GM21515 (cell line): Measurements from ENCODE around the gene TRIM2.

Source experiments
- ATAC-seq: cut with Tn5 transposase; IDR thresholded peaks from one replicate; pipeline ENCODE4 v1.9.1; 2021; ENCODE audit not compliant: unreplicated experiment

The TRIM2 gene

GRCh38 chr4:153246446-153247115, 42.3 kb downstream of the TRIM2 start:
- no peak for ATAC-seq

GRCh38 chr4:153247116-153247490, 42.9 kb downstream of the TRIM2 start:
- no peak for ATAC-seq

- ATAC-seq: no peak
Measured at GRCh38 chr4:153248641-153249198, 44.5 kb downstream of the TRIM2 start.

- ATAC-seq: peak; percentile 99
Measured at GRCh38 chr4:153249199-153250041, 45.2 kb downstream of the TRIM2 start.

- ATAC-seq: no peak
Measured at GRCh38 chr4:153252122-153252521, 47.9 kb downstream of the TRIM2 start.

- ATAC-seq: no peak
Measured at GRCh38 chr4:153255233-153255632, 51.0 kb downstream of the TRIM2 start.

GRCh38 chr4:153257151-153257620, 52.9 kb downstream of the TRIM2 start:
- peak; percentile 73 for ATAC-seq

- no peak for ATAC-seq
Measured at GRCh38 chr4:153257991-153258390, 53.7 kb downstream of the TRIM2 start.

- no peak for ATAC-seq
Measured at GRCh38 chr4:153258750-153259149, 54.5 kb downstream of the TRIM2 start.

- no peak for ATAC-seq
Measured at GRCh38 chr4:153259661-153260060, 55.4 kb downstream of the TRIM2 start.

GRCh38 chr4:153260132-153260531, 55.9 kb downstream of the TRIM2 start:
- no peak for ATAC-seq

GRCh38 chr4:153260553-153261300, 56.5 kb downstream of the TRIM2 start:
- no peak for ATAC-seq

- no peak for ATAC-seq
Measured at GRCh38 chr4:153261461-153261860, 57.2 kb downstream of the TRIM2 start.

- no peak for ATAC-seq
Measured at GRCh38 chr4:153261914-153262313, 57.7 kb downstream of the TRIM2 start.

GRCh38 chr4:153265306-153266047, 61.2 kb downstream of the TRIM2 start:
- ATAC-seq: no peak

GRCh38 chr4:153266988-153267387, 62.7 kb downstream of the TRIM2 start:
- ATAC-seq: no peak

- no peak for ATAC-seq
Measured at GRCh38 chr4:153267890-153268289, 63.6 kb downstream of the TRIM2 start.

- no peak for ATAC-seq
Measured at GRCh38 chr4:153268295-153268694, 64.1 kb downstream of the TRIM2 start.

- ATAC-seq: no peak
Measured at GRCh38 chr4:153269218-153269990, 65.2 kb downstream of the TRIM2 start.

GRCh38 chr4:153270361-153270760, 66.1 kb downstream of the TRIM2 start:
- no peak for ATAC-seq
